Bronchial epithelial cell (primary cell): ENCODE results near the gene STK38L. TPM values are rescaled to one million over a fixed set of nuclear protein-coding genes. Genes with fewer than 3 reads are reported as not detected.

Experiments
- DNase-seq: peaks from one replicate; pipeline ENCODE4 v3.0.0-alpha.2; 2010; ENCODE audit warnings: low read depth
- FAIRE-seq: peaks from 2 replicates; lab custom pipeline; 2011; peaks lifted over from hg19 to GRCh38; lab: Jason Lieb, UNC
- H3K27me3 ChIP-seq: 2 replicates; pipeline ENCODE4 v1.5.1; 2011; ENCODE audit warnings: low read length; ENCODE audit not compliant: control insufficient read depth, insufficient read depth
- H3K36me3 ChIP-seq: 2 replicates; pipeline ENCODE4 v1.5.1; 2011; ENCODE audit warnings: low read length; ENCODE audit not compliant: control insufficient read depth, insufficient read depth
- H3K4me3 ChIP-seq: 2 replicates; pipeline ENCODE4 v1.5.1; 2011; ENCODE audit warnings: mild to moderate bottlenecking, low read depth, low read length, control low read depth
- CTCF ChIP-seq: IDR thresholded peaks from 2 replicates; pipeline ENCODE4 v1.5.1; 2011; ENCODE audit warnings: mild to moderate bottlenecking, moderate library complexity, low read length, control low read depth, inconsistent platforms; ENCODE audit not compliant: insufficient read depth, severe bottlenecking
- total RNA-seq: library from RNA; depleted of rRNA; stranded (reverse); fragments of >200 nt; gene quantifications from 2 replicates; pipeline ENCODE4 v1.2.1, GENCODE V29; 2014

The STK38L gene
- total RNA-seq, 1 donor from 2014 or later = 25.0 TPM

GRCh38 chr12:27284021-27284420 lies 39.9 kb downstream of the STK38L start:
- no peak for TF ChIP-seq CTCF
- FAIRE-seq = no peak
- Histone ChIP-seq H3K27me3 (no peaks in the 10 kb centered on the region), H3K36me3 (no peaks in the 10 kb centered on the region), H3K4me3 (no peak overlapping the region)
- DNase-seq = no peak

GRCh38 chr12:27284751-27285150 lies 40.7 kb downstream of the STK38L start:
- FAIRE-seq (no peak), DNase-seq (peak; percentile 41)
- no peak overlapping the region for H3K4me3 ChIP-seq
- H3K36me3 ChIP-seq = no peaks in the 10 kb centered on the region
- TF ChIP-seq CTCF = no peak
- H3K27me3 ChIP-seq = no peaks in the 10 kb centered on the region

- FAIRE-seq = peak; percentile 81
- no peak for TF ChIP-seq CTCF
- H3K4me3 ChIP-seq = no peak overlapping the region
Measured at GRCh38 chr12:27285403-27285802, 41.3 kb downstream of the STK38L start.

GRCh38 chr12:27289414-27289813 lies 45.3 kb downstream of the STK38L start:
- no peaks in the 10 kb centered on the region for H3K36me3 ChIP-seq
- DNase-seq (no peak), FAIRE-seq (no peak)
- no peaks in the 10 kb centered on the region for H3K27me3 ChIP-seq
- H3K4me3 ChIP-seq = no peak overlapping the region
- TF ChIP-seq CTCF = no peak

More at GRCh38 chr12:27285403-27285802, 41.3 kb downstream of the STK38L start:
- DNase-seq = no peak
- H3K36me3 ChIP-seq = no peaks in the 10 kb centered on the region
- no peaks in the 10 kb centered on the region for H3K27me3 ChIP-seq

GRCh38 chr12:27290501-27291168 lies 46.5 kb downstream of the STK38L start:
- no peak for DNase-seq
- no peak for FAIRE-seq

More at GRCh38 chr12:27290501-27291168, 46.5 kb downstream of the STK38L start:
- no peaks in the 10 kb centered on the region for H3K27me3 ChIP-seq
- no peaks in the 10 kb centered on the region for H3K36me3 ChIP-seq
- TF ChIP-seq CTCF = no peak
- no peak overlapping the region for H3K4me3 ChIP-seq
